GM12878 (cell line): Measurements from ENCODE around the gene RIMS1. TPM values are rescaled to one million over a fixed set of nuclear protein-coding genes. Genes with fewer than 3 reads are reported as not detected.

Source experiments
- ATAC-seq: fragments of 200-7000 bp; cut with Tn5 transposase; 3 replicates; pipeline ENCODE4 v1.9.1; 2020; ENCODE audit warnings: mild to moderate bottlenecking, moderate library complexity
- BruUV-seq: library from RNA; stranded (reverse); fragments of 400-500 nt; replicated peaks from 2 replicates; lab custom pipeline; 2021; lab: Mats Ljungman, UMichigan
- CTCF ChIA-PET: fragments of 300-600 bp; sonication (Branson Sonifier 250); formaldehyde crosslinking; extraction: SDS; loops from one replicate; lab custom pipeline; 2021; ENCODE audit warnings: inconsistent platforms; lab: Yijun Ruan, JAX
- POLR2A ChIA-PET: fragments of 350-600 bp; formaldehyde crosslinking; extraction: SDS; loops from one replicate; lab custom pipeline; 2021; ENCODE audit warnings: inconsistent platforms; lab: Charles Lee
- RAD21 ChIA-PET: fragments of 300-600 bp; sonication (Branson Sonifier 250); formaldehyde crosslinking; loops from one replicate; lab custom pipeline; 2023; ENCODE audit warnings: antibody characterized with exemption; ENCODE audit not compliant: unreplicated experiment; lab: Charles Lee
- SMC1A ChIA-PET: fragments of 300-600 bp; sonication (Branson Sonifier 250); formaldehyde crosslinking; loops from one replicate; lab custom pipeline; 2023; ENCODE audit not compliant: unreplicated experiment, uncharacterized antibody; lab: Charles Lee
- DNase-seq: peaks from one replicate; pipeline ENCODE4 v3.0.0-alpha.2; 2011; ENCODE audit warnings: low read depth, low spot score
- FAIRE-seq: peaks from 3 replicates; lab custom pipeline; 2011; peaks lifted over from hg19 to GRCh38; lab: Jason Lieb, UNC
- H2AFZ ChIP-seq: 2 replicates; pipeline ENCODE4 v1.6.0; 2011; ENCODE audit warnings: low read depth, low read length, control low read depth; ENCODE audit not compliant: control insufficient read depth
- H3K27ac ChIP-seq: 2 replicates; pipeline ENCODE4 v1.5.1; 2011; ENCODE audit warnings: control low read depth; ENCODE audit not compliant: control insufficient read depth, insufficient read depth
- H3K27me3 ChIP-seq, 2 experiments: replicated peaks in 1 of 2; 2 replicates each; pipeline versions ENCODE4 v1.6.0 to v1.6.1; 2011; ENCODE audit warnings: low read length in 1 of 2; ENCODE audit not compliant: control insufficient read depth in 2 of 2, insufficient read depth in 2 of 2
- H3K36me3 ChIP-seq, 2 experiments: 2 replicates each; pipeline ENCODE4 v1.5.1; 2011; ENCODE audit warnings: low read length in 1 of 2; ENCODE audit not compliant: control insufficient read depth in 2 of 2, insufficient read depth in 2 of 2
- H3K4me1 ChIP-seq: 2 replicates; pipeline ENCODE4 v1.6.1; 2011; ENCODE audit warnings: mild to moderate bottlenecking, low read length, moderate library complexity, mixed read lengths; ENCODE audit not compliant: control insufficient read depth, insufficient read depth
- H3K4me2 ChIP-seq: 2 replicates; pipeline ENCODE4 v1.6.0; 2011; ENCODE audit warnings: control low read depth; ENCODE audit not compliant: control insufficient read depth, insufficient read depth
- H3K4me3 ChIP-seq: fragments of 200-600 bp; sonication (generic); 2 replicates; pipeline ENCODE4 v1.5.1; 2016
- H3K79me2 ChIP-seq: 2 replicates; pipeline ENCODE4 v1.6.0; 2011; ENCODE audit warnings: low read length; ENCODE audit not compliant: control insufficient read depth, insufficient read depth
- H3K9ac ChIP-seq: 2 replicates; pipeline ENCODE4 v1.8.0; 2011; ENCODE audit warnings: low read length, control low read depth, mixed read lengths; ENCODE audit not compliant: control insufficient read depth, insufficient read depth
- H3K9me3 ChIP-seq: replicated peaks from 3 replicates; pipeline ENCODE4 v1.5.1; 2011; ENCODE audit warnings: mild to moderate bottlenecking, low read length; ENCODE audit not compliant: control insufficient read depth, insufficient read depth
- H4K20me1 ChIP-seq: 2 replicates; pipeline ENCODE4 v1.6.0; 2011; ENCODE audit not compliant: control insufficient read depth, insufficient read depth
- BHLHE40 ChIP-seq, 2 experiments: fragments of 450-650 bp in 1 of 2; IDR thresholded peaks; 2 replicates each; pipeline ENCODE4 v1.6.1; 2011 to 2017; ENCODE audit warnings: low read depth in 2 of 2, borderline replicate concordance in 1 of 2, improper control_type of control experiment in 1 of 2, low read length in 1 of 2, mild to moderate bottlenecking in 1 of 2
- CBX5 ChIP-seq: sonication (generic); IDR thresholded peaks from 2 replicates; pipeline ENCODE4 v1.6.1; 2016; ENCODE audit warnings: low read depth, moderate library complexity, mild to moderate bottlenecking, inconsistent platforms
- EZH2 ChIP-seq: IDR thresholded peaks from 2 replicates; pipeline ENCODE4 v1.6.1; 2012; ENCODE audit warnings: low read depth, mild to moderate bottlenecking, control low read depth, inconsistent platforms, low read length, borderline replicate concordance; ENCODE audit not compliant: control insufficient read depth
- FOS ChIP-seq: IDR thresholded peaks from 3 replicates; pipeline ENCODE4 v1.6.1; 2011; ENCODE audit warnings: borderline replicate concordance; ENCODE audit not compliant: insufficient read length; ENCODE audit errors: extremely low read depth
- LARP7 ChIP-seq: fragments of 450-650 bp; IDR thresholded peaks from 2 replicates; pipeline ENCODE4 v1.6.1; 2017; ENCODE audit warnings: mild to moderate bottlenecking
- POU2F2 ChIP-seq: IDR thresholded peaks from 3 replicates; pipeline ENCODE4 v1.6.1; 2011; ENCODE audit warnings: low read depth, mild to moderate bottlenecking, low read length, borderline replicate concordance
- ZNF217 ChIP-seq: fragments of 450-650 bp; IDR thresholded peaks from 2 replicates; pipeline ENCODE4 v1.6.1; 2017; ENCODE audit warnings: antibody characterized with exemption, mild to moderate bottlenecking
- WGBS: methylation state at CpG from one replicate; pipeline ENCODE4 v1.1.6; 2016; ENCODE audit warnings: low lambda C conversion rate; ENCODE audit not compliant: insufficient replicate concordance, insufficient coverage; ENCODE audit errors: missing lambda C conversion rate; 5-methylcytosine and 5-hydroxymethylcytosine counted together
- in situ Hi-C: fragments of 300-500 bp; cut with MboI; formaldehyde crosslinking; loops from 9 replicates; pipeline ENCODE4 v1.14.3; 2018; ENCODE audit warnings: mixed read lengths
- intact Hi-C: fragments of 100-400 bp; cut with micrococcal nuclease; formaldehyde crosslinking; loops from one replicate; pipeline ENCODE4 v1.14.2; 2022; ENCODE audit not compliant: unreplicated experiment
- polyA plus RNA-seq, 11 experiments: library from polyadenylated mRNA; depleted of rRNA in 4 of 11; unstranded in 6 of 11; stranded (reverse) in 5 of 11; fragments of >200 nt; fragmentation: Nextera tagmentation in 4 of 11; fragmentation: Illumina TruSeq in 1 of 11; extraction: Ambion mirVana in 4 of 11; extraction: Trizol in 1 of 11; gene quantifications; 1 replicate in 1 of 11; 2 replicates in 10 of 11; pipeline versions ENCODE4 v1.2.1 to v1.2.3, GENCODE V29; 2011 to 2016; ENCODE audit warnings: inconsistent platforms in 2 of 11, missing spikeins in 2 of 11, low read depth in 1 of 11
- total RNA-seq, 4 experiments: library from RNA; depleted of rRNA in 3 of 4; stranded (reverse); fragments of >200 nt in 3 of 4; fragmentation: Illumina TruSeq in 1 of 4; extraction: Trizol in 1 of 4; gene quantifications; 2 replicates each; pipeline versions ENCODE4 v1.2.1 to v1.2.3, GENCODE V29; 2013 to 2021
- TF ChIP-seq, protein P1 (sequence below): fragments of 450-650 bp; IDR thresholded peaks from 2 replicates; pipeline ENCODE4 v1.6.1; 2017; ENCODE audit warnings: mild to moderate bottlenecking
- TF ChIP-seq, protein P2 (sequence below): fragments of 150-350 bp; IDR thresholded peaks from 2 replicates; pipeline ENCODE4 v1.6.1; 2016; ENCODE audit warnings: low read depth, low read length

RIMS1 gene
- total and polyA plus RNA-seq, 10 of the 15 experiments (the other 5 are each of a cell fraction or from before 2014, with no cell fraction given), result 0.05 to 0.76 (median 0.23) TPM

GRCh38 chr6:72271531-72271930, 385.2 kb downstream of the RIMS1 start (continued):
- TF ChIP-seq BHLHE40 (IDR thresholded peaks at IDR 0.05; ENCODE audit: borderline replicate concordance in 1 of 2, low read depth in 2 of 2, low read length in 1 of 2), result no peak

- H3K27ac ChIP-seq, result no peak overlapping the region
Observed at GRCh38 chr6:72272958-72273357, 386.6 kb downstream of the RIMS1 start.

GRCh38 chr6:72275888-72276287, 389.5 kb downstream of the RIMS1 start:
- H2AFZ ChIP-seq, result no peak overlapping the region
- no peaks in the 10 kb centered on the region for H3K4me1 ChIP-seq
- BruUV-seq, result no TSS peak
- ChIA-PET SMC1A (interaction anchor here (0.8 to 1.0 kb wide), 2 partner anchors 11 kb away, joined by 3 to 4 read pairs; no protein-coding TSS in a partner anchor), CTCF (no interaction called here), POLR2A (no interaction called here), RAD21 (no interaction called here)
- intact Hi-C loops, result no loop called here
- no peaks in the 10 kb centered on the region for H4K20me1 ChIP-seq
- H3K79me2 ChIP-seq, result no peaks in the 10 kb centered on the region
- no peak for DNase-seq
- H3K4me2 ChIP-seq, result no peak overlapping the region
- no peaks in the 10 kb centered on the region for H3K9me3 ChIP-seq
- no peaks in the 10 kb centered on the region for H3K27me3 ChIP-seq
- no peak overlapping the region for H3K27ac ChIP-seq
- H3K4me3 ChIP-seq, result no peak overlapping the region
- H3K9ac ChIP-seq, result no peak overlapping the region
- WGBS, result 0% methylated on average over 1 of the region's 1 CpG
- no peaks in the 10 kb centered on the region for H3K36me3 ChIP-seq
- ATAC-seq, result no peak
- in situ Hi-C loops, result no loop called here
- no peak for FAIRE-seq
- TF ChIP-seq, protein P1, sequence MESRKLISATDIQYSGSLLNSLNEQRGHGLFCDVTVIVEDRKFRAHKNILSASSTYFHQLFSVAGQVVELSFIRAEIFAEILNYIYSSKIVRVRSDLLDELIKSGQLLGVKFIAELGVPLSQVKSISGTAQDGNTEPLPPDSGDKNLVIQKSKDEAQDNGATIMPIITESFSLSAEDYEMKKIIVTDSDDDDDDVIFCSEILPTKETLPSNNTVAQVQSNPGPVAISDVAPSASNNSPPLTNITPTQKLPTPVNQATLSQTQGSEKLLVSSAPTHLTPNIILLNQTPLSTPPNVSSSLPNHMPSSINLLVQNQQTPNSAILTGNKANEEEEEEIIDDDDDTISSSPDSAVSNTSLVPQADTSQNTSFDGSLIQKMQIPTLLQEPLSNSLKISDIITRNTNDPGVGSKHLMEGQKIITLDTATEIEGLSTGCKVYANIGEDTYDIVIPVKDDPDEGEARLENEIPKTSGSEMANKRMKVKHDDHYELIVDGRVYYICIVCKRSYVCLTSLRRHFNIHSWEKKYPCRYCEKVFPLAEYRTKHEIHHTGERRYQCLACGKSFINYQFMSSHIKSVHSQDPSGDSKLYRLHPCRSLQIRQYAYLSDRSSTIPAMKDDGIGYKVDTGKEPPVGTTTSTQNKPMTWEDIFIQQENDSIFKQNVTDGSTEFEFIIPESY, result no peak
- TF ChIP-seq LARP7, result no peak
- no peak for TF ChIP-seq ZNF217
- no peak for TF ChIP-seq FOS
- TF ChIP-seq, protein P2, sequence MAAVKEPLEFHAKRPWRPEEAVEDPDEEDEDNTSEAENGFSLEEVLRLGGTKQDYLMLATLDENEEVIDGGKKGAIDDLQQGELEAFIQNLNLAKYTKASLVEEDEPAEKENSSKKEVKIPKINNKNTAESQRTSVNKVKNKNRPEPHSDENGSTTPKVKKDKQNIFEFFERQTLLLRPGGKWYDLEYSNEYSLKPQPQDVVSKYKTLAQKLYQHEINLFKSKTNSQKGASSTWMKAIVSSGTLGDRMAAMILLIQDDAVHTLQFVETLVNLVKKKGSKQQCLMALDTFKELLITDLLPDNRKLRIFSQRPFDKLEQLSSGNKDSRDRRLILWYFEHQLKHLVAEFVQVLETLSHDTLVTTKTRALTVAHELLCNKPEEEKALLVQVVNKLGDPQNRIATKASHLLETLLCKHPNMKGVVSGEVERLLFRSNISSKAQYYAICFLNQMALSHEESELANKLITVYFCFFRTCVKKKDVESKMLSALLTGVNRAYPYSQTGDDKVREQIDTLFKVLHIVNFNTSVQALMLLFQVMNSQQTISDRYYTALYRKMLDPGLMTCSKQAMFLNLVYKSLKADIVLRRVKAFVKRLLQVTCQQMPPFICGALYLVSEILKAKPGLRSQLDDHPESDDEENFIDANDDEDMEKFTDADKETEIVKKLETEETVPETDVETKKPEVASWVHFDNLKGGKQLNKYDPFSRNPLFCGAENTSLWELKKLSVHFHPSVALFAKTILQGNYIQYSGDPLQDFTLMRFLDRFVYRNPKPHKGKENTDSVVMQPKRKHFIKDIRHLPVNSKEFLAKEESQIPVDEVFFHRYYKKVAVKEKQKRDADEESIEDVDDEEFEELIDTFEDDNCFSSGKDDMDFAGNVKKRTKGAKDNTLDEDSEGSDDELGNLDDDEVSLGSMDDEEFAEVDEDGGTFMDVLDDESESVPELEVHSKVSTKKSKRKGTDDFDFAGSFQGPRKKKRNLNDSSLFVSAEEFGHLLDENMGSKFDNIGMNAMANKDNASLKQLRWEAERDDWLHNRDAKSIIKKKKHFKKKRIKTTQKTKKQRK, result no peak
- TF ChIP-seq POU2F2, result no peak
- TF ChIP-seq EZH2, result no peak

More at GRCh38 chr6:72272958-72273357, 386.6 kb downstream of the RIMS1 start:
- H3K27me3 ChIP-seq, result no peaks in the 10 kb centered on the region
- H3K4me2 ChIP-seq, result no peak overlapping the region
- ChIA-PET RAD21 (no interaction called here), POLR2A (no interaction called here), CTCF (no interaction called here), SMC1A (no interaction called here)
- no peaks in the 10 kb centered on the region for H4K20me1 ChIP-seq
- no peak overlapping the region for H3K9ac ChIP-seq
- intact Hi-C loops, result no loop called here
- ATAC-seq (no peak), DNase-seq (no peak), FAIRE-seq (no peak)
- no TSS peak for BruUV-seq
- H3K9me3 ChIP-seq, result no peaks in the 10 kb centered on the region
- H3K79me2 ChIP-seq, result no peaks in the 10 kb centered on the region
- H2AFZ ChIP-seq, result no peak overlapping the region
- WGBS, result 36% methylated on average over 1 of the region's 1 CpG
- TF ChIP-seq CBX5, result no peak
- in situ Hi-C loops, result no loop called here
- H3K36me3 ChIP-seq, result no peaks in the 10 kb centered on the region
- no peak overlapping the region for H3K4me3 ChIP-seq
- H3K4me1 ChIP-seq, result no peaks in the 10 kb centered on the region
